Ascending aorta (tissue), 2 donors: ENCODE data around the gene CASZ1. TPM values are rescaled to one million over a fixed set of nuclear protein-coding genes. Genes with fewer than 3 reads are reported as not detected.

Source experiments
- DNase-seq, 2 donors: peaks; one replicate each; pipeline ENCODE4 v3.0.0-alpha.2; 2019; ENCODE audit warnings: low spot score in 2 of 2
- H3K27ac ChIP-seq, 2 donors: fragments of 200-600 bp; sonication (generic); one replicate each; pipeline ENCODE4 v1.5.1; 2016 to 2017; ENCODE audit warnings: mild to moderate bottlenecking in 1 of 2
- H3K27me3 ChIP-seq: fragments of 200-600 bp; sonication (generic); one replicate; pipeline ENCODE4 v1.5.1; 2017
- H3K36me3 ChIP-seq, 2 donors: fragments of 200-600 bp; sonication (generic); one replicate each; pipeline ENCODE4 v1.5.1; 2016
- H3K4me1 ChIP-seq, 2 donors: fragments of 200-600 bp; sonication (generic); one replicate each; pipeline ENCODE4 v1.5.1; 2016 to 2017; ENCODE audit warnings: mild to moderate bottlenecking in 1 of 2
- H3K4me3 ChIP-seq, 2 donors: fragments of 200-600 bp; sonication (generic); one replicate each; pipeline ENCODE4 v1.5.1; 2016 to 2017; ENCODE audit warnings: mild to moderate bottlenecking in 1 of 2
- H3K9me3 ChIP-seq, 2 donors: fragments of 200-600 bp; sonication (generic); one replicate each; pipeline ENCODE4 v1.5.1; 2016
- intact Hi-C: fragments of 100-400 bp; cut with DNase I; formaldehyde crosslinking; loops from one replicate; pipeline ENCODE4 v1.15.1; 2023
- total RNA-seq: library from RNA; depleted of rRNA; stranded (reverse); fragments of >200 nt; gene quantifications from one replicate; pipeline ENCODE4 v1.1.0, GENCODE V29; 2016
- TF ChIP-seq, protein P1 (sequence below), 3 experiments: fragments of 200-600 bp in 2 of 3; fragments of 450-650 bp in 1 of 3; sonication (generic) in 2 of 3; IDR thresholded peaks; one replicate each; pipeline ENCODE4 v1.5.1; 2016 to 2019; ENCODE audit warnings: antibody characterized with exemption in 3 of 3, mild to moderate bottlenecking in 1 of 3, moderate library complexity in 1 of 3

The CASZ1 gene
- total RNA-seq, 1 donor from 2014 or later, result 25.8 TPM

DNA sequence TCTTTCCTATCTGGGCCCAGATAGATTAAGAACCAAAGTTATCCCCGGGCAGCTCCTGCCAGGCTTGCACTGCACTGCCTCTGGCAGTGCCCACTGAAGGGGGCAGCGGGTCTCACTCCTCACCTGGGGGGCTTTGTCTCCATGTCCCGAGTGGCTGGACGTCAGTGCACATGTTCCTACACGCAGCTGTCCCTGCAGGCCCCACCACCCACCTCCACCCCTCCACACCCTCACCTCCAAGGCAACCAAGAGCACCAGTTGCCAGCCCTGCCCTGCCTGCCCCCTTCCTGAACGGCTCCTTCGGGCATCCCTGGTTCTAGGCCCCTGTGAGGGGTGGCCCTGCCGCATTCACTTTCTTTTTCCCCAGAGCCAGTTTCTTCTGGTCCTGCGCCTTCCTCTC is 174.5 kb downstream of the CASZ1 start:
- Histone ChIP-seq H3K27ac (no peak overlapping the region), H3K9me3 (no peaks in the 10 kb centered on the region), H3K4me1 (no peaks in the 10 kb centered on the region), H3K27me3 (no peaks in the 10 kb centered on the region), H3K36me3 (peaks cover 11 to 23% of the 10 kb centered on the region in 2 donors), H3K4me3 (no peak overlapping the region)
- TF ChIP-seq, protein P1, sequence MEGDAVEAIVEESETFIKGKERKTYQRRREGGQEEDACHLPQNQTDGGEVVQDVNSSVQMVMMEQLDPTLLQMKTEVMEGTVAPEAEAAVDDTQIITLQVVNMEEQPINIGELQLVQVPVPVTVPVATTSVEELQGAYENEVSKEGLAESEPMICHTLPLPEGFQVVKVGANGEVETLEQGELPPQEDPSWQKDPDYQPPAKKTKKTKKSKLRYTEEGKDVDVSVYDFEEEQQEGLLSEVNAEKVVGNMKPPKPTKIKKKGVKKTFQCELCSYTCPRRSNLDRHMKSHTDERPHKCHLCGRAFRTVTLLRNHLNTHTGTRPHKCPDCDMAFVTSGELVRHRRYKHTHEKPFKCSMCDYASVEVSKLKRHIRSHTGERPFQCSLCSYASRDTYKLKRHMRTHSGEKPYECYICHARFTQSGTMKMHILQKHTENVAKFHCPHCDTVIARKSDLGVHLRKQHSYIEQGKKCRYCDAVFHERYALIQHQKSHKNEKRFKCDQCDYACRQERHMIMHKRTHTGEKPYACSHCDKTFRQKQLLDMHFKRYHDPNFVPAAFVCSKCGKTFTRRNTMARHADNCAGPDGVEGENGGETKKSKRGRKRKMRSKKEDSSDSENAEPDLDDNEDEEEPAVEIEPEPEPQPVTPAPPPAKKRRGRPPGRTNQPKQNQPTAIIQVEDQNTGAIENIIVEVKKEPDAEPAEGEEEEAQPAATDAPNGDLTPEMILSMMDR (IDR thresholded peaks at IDR 0.05), result no peak
- DNase-seq, result peak in 1 of 2 donors; percentile 43
- intact Hi-C loops, result no loop called here

DNA sequence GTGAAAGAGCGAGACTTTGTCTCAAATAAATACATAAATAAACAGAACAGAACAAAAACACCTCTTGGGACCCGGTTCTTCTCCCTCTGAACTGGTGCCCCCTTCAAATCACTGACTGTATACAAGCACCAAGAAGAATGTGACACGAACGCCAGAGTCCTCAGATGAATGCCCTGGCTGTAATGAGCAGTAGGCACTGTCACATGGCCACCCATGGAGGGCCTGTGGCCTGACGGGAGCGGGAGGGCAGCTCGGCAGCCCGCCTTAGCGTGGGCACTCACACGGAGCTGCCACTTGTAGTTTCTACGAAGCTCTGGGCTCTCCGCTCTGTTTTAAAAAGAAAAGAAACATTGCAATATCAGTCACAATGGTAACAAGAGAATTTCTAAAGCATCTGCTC is 175.7 kb downstream of the CASZ1 start:
- H3K4me3 ChIP-seq, result no peak overlapping the region
- H3K9me3 ChIP-seq, result no peaks in the 10 kb centered on the region
- H3K27ac ChIP-seq, result no peak overlapping the region
- intact Hi-C loops, result no loop called here
- TF ChIP-seq, protein P1 (IDR thresholded peaks at IDR 0.05), result no peak
- no peaks in the 10 kb centered on the region for H3K27me3 ChIP-seq
- H3K36me3 ChIP-seq, result peaks cover 11 to 23% of the 10 kb centered on the region in 2 donors
- no peak for DNase-seq
- H3K4me1 ChIP-seq, result no peaks in the 10 kb centered on the region

DNA sequence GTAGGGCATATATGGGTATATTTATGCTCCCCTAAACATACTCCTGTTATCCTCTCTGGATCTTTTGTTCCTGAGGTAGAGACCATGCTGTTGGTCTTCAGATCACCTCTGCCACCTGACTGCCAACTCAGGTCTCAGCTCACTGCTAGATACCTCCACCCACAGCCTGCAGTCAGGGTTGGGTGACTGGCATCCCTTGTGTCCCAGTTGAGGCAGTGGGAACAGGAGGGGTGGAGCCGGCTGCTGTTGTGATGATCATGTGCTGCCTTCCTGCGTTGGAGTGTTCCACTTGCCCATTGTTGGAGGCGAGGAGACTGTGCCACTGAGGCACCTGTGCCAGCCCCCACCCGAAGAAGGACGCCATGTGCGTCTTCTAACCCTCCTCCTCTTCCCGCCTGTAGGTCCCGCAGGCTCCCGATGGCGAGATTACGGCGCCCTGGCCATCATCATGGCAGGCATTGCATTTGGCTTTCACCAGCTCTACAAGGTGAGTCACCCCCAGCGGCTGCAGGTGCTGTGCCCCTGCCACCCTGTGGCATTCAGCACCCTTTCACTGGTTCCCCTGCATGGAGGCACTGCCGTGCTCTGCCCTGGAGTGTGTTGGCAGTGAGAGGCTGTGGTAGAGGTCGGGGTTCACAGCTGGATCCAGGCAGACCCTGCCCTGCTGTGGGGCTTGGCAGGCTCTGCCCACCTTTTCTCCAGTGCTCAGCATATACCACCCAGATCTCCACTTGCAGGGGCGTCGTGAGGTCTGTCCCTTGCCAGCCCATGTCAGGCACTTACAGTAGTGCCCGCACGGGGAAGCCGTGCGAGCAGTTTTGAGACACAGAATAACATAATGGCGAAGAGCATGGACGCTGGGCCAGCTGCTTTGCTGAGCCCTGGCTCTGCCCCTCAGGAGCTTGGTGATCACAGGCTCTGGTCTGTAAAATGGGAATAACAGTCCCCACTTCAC is 178.2 kb downstream of the CASZ1 start:
- intact Hi-C loops, result no loop called here
- Histone ChIP-seq H3K4me3 (no peak overlapping the region), H3K9me3 (no peaks in the 10 kb centered on the region), H3K36me3 (peaks cover 1 to 8% of the 10 kb centered on the region in 2 donors), H3K27me3 (no peaks in the 10 kb centered on the region), H3K27ac (no peak overlapping the region), H3K4me1 (no peaks in the 10 kb centered on the region)
- TF ChIP-seq, protein P1 (IDR thresholded peaks at IDR 0.05), result no peak
- peak in 1 of 2 donors; percentile 33 for DNase-seq

DNA sequence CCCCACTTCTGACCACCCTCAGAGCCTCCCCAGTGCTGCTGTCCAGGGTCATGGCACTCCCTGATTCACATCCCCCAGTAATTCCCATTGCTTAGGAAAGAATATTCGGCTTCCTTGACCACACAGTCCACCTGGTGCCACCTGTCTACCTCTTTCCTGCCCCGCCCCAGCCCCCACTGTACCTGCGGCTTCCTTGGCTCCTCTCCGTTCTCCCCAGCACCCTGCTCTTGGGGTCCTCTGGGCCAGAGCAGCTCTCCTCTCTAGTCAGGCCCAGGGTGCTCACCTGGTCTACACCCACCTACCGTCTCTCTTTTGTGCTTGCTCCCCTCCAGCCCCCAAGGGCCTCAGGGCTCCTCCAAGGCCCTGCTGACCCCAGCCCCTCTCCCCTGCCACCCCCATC is 179.1 kb downstream of the CASZ1 start:
- intact Hi-C loops, result no loop called here
- H3K36me3 ChIP-seq, result peaks cover 0 to under 1% of the 10 kb centered on the region in 2 donors
- H3K4me1 ChIP-seq, result no peaks in the 10 kb centered on the region
- TF ChIP-seq, protein P1 (IDR thresholded peaks at IDR 0.05), result no peak
- H3K4me3 ChIP-seq, result no peak overlapping the region
- no peak overlapping the region for H3K27ac ChIP-seq
- no peaks in the 10 kb centered on the region for H3K27me3 ChIP-seq
- DNase-seq, result no peak
- H3K9me3 ChIP-seq, result no peaks in the 10 kb centered on the region

DNA sequence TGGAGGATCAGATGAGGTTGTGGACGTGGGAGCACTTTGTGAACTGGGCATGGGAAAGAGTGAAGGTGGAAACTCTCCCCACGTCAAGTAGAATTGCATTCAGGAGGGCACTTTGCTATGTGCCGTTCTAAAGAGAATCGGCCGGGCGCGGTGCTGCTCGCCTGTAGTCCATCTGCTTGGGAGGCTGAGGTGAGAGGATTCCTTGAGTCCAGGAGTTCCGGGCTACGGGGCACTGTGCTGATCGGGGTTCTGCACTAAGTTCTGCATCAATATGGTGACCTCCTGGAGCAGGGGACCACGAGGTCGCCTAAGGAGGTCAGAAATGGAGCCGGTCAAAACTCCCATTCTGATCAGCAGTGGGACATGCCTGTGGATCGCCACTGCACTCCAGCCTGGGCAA is 179.8 kb downstream of the CASZ1 start:
- DNase-seq, result no peak

More for the DNA sequence above, 179.8 kb downstream of the CASZ1 start:
- Histone ChIP-seq H3K4me1 (no peaks in the 10 kb centered on the region), H3K4me3 (no peak overlapping the region), H3K9me3 (no peaks in the 10 kb centered on the region), H3K36me3 (no peaks in the 10 kb centered on the region), H3K27ac (no peak overlapping the region), H3K27me3 (no peaks in the 10 kb centered on the region)
- intact Hi-C loops, result no loop called here
- TF ChIP-seq, protein P1 (IDR thresholded peaks at IDR 0.05), result no peak
